ENCODE results near the gene RGS12.
A peak's percentile ranks its signal among the peaks of the same experiment; 100 is the strongest.

Gene RGS12

GRCh38 chr4:3336382-3337356, 43.8 kb downstream of the RGS12 start:
- DNase-seq, result no peak

- DNase-seq, result no peak
Observed at GRCh38 chr4:3337357-3337732, 44.5 kb downstream of the RGS12 start.

- no peak for DNase-seq
Observed at GRCh38 chr4:3337811-3338210, 45.0 kb downstream of the RGS12 start.

GRCh38 chr4:3338321-3338838, 45.6 kb downstream of the RGS12 start:
- no peak for DNase-seq

GRCh38 chr4:3338976-3339531, 46.2 kb downstream of the RGS12 start:
- DNase-seq, result no peak

GRCh38 chr4:3339577-3339976, 46.8 kb downstream of the RGS12 start:
- no peak for DNase-seq

GRCh38 chr4:3340038-3340699, 47.3 kb downstream of the RGS12 start:
- no peak for DNase-seq

GRCh38 chr4:3340700-3341083, 47.9 kb downstream of the RGS12 start:
- DNase-seq, result peak; percentile 64

- no peak for DNase-seq
Observed at GRCh38 chr4:3341760-3342159, 48.9 kb downstream of the RGS12 start.

GRCh38 chr4:3342182-3342854, 49.5 kb downstream of the RGS12 start:
- peak; percentile 32 for DNase-seq

Measured in NCI-H510A treated with DMSO at 0.1 percent for 48 hours (cell line).